SK-N-SH (cell line): ENCODE measurements around the gene SND1. TPM values are rescaled to one million over a fixed set of nuclear protein-coding genes. Genes with fewer than 3 reads are reported as not detected.

Experiments used
- CTCF ChIA-PET: fragments of 300-600, 350-600 bp; formaldehyde crosslinking; extraction: SDS; loops from one replicate; lab custom pipeline; 2021; lab: Yijun Ruan, JAX
- POLR2A ChIA-PET: fragments of 350-600 bp; sonication (Branson Sonifier 250); formaldehyde crosslinking; extraction: SDS; loops from one replicate; lab custom pipeline; 2020; ENCODE audit warnings: antibody characterized with exemption, inconsistent platforms; lab: Yijun Ruan, JAX
- DNase-seq: peaks from one replicate; pipeline ENCODE4 v3.0.0; 2012
- H2AFZ ChIP-seq: fragments of 200-600 bp; sonication (generic); 2 replicates; pipeline ENCODE4 v1.8.1; 2016; ENCODE audit warnings: antibody characterized with exemption, mild to moderate bottlenecking, low read depth
- H3F3A ChIP-seq: fragments of 200-600 bp; sonication (generic); replicated peaks from 2 replicates; pipeline ENCODE3; 2016; ENCODE audit warnings: antibody characterized with exemption, mild to moderate bottlenecking; ENCODE audit not compliant: insufficient read depth
- H3K27ac ChIP-seq, 2 experiments: fragments of 200-500 bp in 1 of 2; fragments of 200-600 bp in 1 of 2; sonication (Bioruptor generic) in 1 of 2; sonication (generic), shearing (Covaris generic) in 1 of 2; 2 replicates each; pipeline versions ENCODE4 v1.5.1 to v1.6.1; 2014 to 2016; ENCODE audit warnings: low read depth in 2 of 2, inconsistent platforms in 1 of 2, low read length in 1 of 2, mild to moderate bottlenecking in 1 of 2, mixed read lengths in 1 of 2
- H3K27me3 ChIP-seq: fragments of 200-600 bp; sonication (generic), shearing (Covaris generic); 2 replicates; pipeline ENCODE4 v1.6.1; 2016; ENCODE audit warnings: mixed run types; ENCODE audit not compliant: insufficient read depth
- H3K36me3 ChIP-seq, 2 experiments: fragments of 200-500 bp in 1 of 2; fragments of 200-600 bp in 1 of 2; sonication (Bioruptor generic) in 1 of 2; sonication (generic) in 1 of 2; replicated peaks in 1 of 2; 2 replicates each; pipeline versions ENCODE3 to v1.5.1; 2014 to 2016; ENCODE audit warnings: low read length in 1 of 2, mild to moderate bottlenecking in 1 of 2; ENCODE audit not compliant: insufficient read depth in 2 of 2, control insufficient read depth in 1 of 2
- H3K4me1 ChIP-seq, 2 experiments: fragments of 200-500 bp in 1 of 2; fragments of 200-600 bp in 1 of 2; sonication (Bioruptor generic) in 1 of 2; sonication (generic), shearing (Covaris generic) in 1 of 2; 2 replicates each; pipeline versions ENCODE4 v1.5.1 to v1.6.1; 2014 to 2016; ENCODE audit warnings: low read depth in 1 of 2, low read length in 1 of 2, mixed run types in 1 of 2; ENCODE audit not compliant: insufficient read depth in 2 of 2, control insufficient read depth in 1 of 2
- H3K4me2 ChIP-seq: fragments of 200-600 bp; sonication (generic), shearing (Covaris generic); 2 replicates; pipeline ENCODE4 v1.6.1; 2017; ENCODE audit warnings: mixed run types
- H3K4me3 ChIP-seq, 2 experiments: fragments of 200-500 bp in 1 of 2; fragments of 200-600 bp in 1 of 2; sonication (Bioruptor generic) in 1 of 2; sonication (generic), shearing (Covaris generic) in 1 of 2; 2 replicates each; pipeline versions ENCODE4 v1.5.1 to v1.8.1; 2014 to 2016; ENCODE audit warnings: low read depth in 2 of 2, inconsistent platforms in 1 of 2, low read length in 1 of 2, mild to moderate bottlenecking in 1 of 2, mixed read lengths in 1 of 2, moderate library complexity in 1 of 2
- H3K79me2 ChIP-seq: fragments of 200-600 bp; sonication (generic); 2 replicates; pipeline ENCODE4 v1.8.1; 2017; ENCODE audit warnings: mild to moderate bottlenecking; ENCODE audit not compliant: insufficient read depth
- H3K9ac ChIP-seq: fragments of 200-600 bp; sonication (generic); 2 replicates; pipeline ENCODE4 v1.6.1; 2017; ENCODE audit warnings: mixed run types
- H3K9me2 ChIP-seq: fragments of 200-600 bp; sonication (generic); 2 replicates; pipeline ENCODE4 v1.6.1; 2017; ENCODE audit warnings: mixed run types
- H3K9me3 ChIP-seq: fragments of 200-600 bp; sonication (generic); 2 replicates; pipeline ENCODE4 v1.6.1; 2017; ENCODE audit warnings: mixed run types, mild to moderate bottlenecking, moderate library complexity
- H4K20me1 ChIP-seq: fragments of 200-600 bp; sonication (generic); 2 replicates; pipeline ENCODE4 v1.6.1; 2017; ENCODE audit warnings: mild to moderate bottlenecking, mixed run types; ENCODE audit not compliant: insufficient read depth
- EP300 ChIP-seq, 2 experiments: IDR thresholded peaks; 2 replicates each; pipeline versions ENCODE4 v1.4.0 to v1.6.1; 2012; ENCODE audit warnings: borderline replicate concordance in 1 of 2, low read depth in 1 of 2, low read length in 1 of 2
- EZH2phosphoT487 ChIP-seq: fragments of 200-600 bp; sonication (generic); IDR thresholded peaks from 2 replicates; pipeline ENCODE4 v1.6.1; 2017; ENCODE audit warnings: low read depth, mixed run types, mild to moderate bottlenecking, antibody characterized with exemption, moderate library complexity, borderline replicate concordance
- FOSL2 ChIP-seq: IDR thresholded peaks from 2 replicates; pipeline ENCODE4 v1.4.0; 2012; ENCODE audit warnings: low read depth, mild to moderate bottlenecking, moderate library complexity, borderline replicate concordance
- FOXJ3 ChIP-seq: sonication (generic); formaldehyde crosslinking; IDR thresholded peaks from 2 replicates; pipeline ENCODE4 v1.5.1; 2020; ENCODE audit warnings: mild to moderate bottlenecking, missing genetic modification reagents
- FOXM1 ChIP-seq: IDR thresholded peaks from 2 replicates; pipeline ENCODE4 v1.4.0; 2012; ENCODE audit warnings: low read depth, mild to moderate bottlenecking
- GABPA ChIP-seq: IDR thresholded peaks from 2 replicates; pipeline ENCODE4 v1.4.0; 2012; ENCODE audit warnings: low read depth, mild to moderate bottlenecking
- GATA2 ChIP-seq: sonication (generic); formaldehyde crosslinking; IDR thresholded peaks from 2 replicates; pipeline ENCODE4 v1.5.0; 2020; ENCODE audit warnings: mild to moderate bottlenecking, missing genetic modification reagents
- MAX ChIP-seq: IDR thresholded peaks from 2 replicates; pipeline ENCODE4 v1.4.0; 2012; ENCODE audit warnings: low read depth
- MEF2A ChIP-seq: IDR thresholded peaks from 2 replicates; pipeline ENCODE4 v1.4.0; 2012; ENCODE audit warnings: low read depth, borderline replicate concordance
- NRF1 ChIP-seq: IDR thresholded peaks from 2 replicates; pipeline ENCODE4 v1.6.1; 2012; ENCODE audit warnings: low read depth, mild to moderate bottlenecking, low read length
- POLR2AphosphoS5 ChIP-seq: IDR thresholded peaks from 2 replicates; pipeline ENCODE4 v1.6.1; 2012; ENCODE audit warnings: low read depth, low read length
- RAD21 ChIP-seq: IDR thresholded peaks from 2 replicates; pipeline ENCODE4 v1.6.1; 2012; ENCODE audit warnings: mild to moderate bottlenecking, low read length
- RXRA ChIP-seq: IDR thresholded peaks from 2 replicates; pipeline ENCODE4 v1.4.0; 2012; ENCODE audit warnings: low read depth, mild to moderate bottlenecking, borderline replicate concordance
- SIN3A ChIP-seq: IDR thresholded peaks from 2 replicates; pipeline ENCODE4 v1.6.1; 2012; ENCODE audit warnings: low read depth, mild to moderate bottlenecking, low read length, moderate library complexity, borderline replicate concordance
- SMC3 ChIP-seq: IDR thresholded peaks from 2 replicates; pipeline ENCODE4 v1.6.1; 2012; ENCODE audit warnings: low read depth, low read length, improper control_type of control experiment
- TAF1 ChIP-seq: IDR thresholded peaks from 2 replicates; pipeline ENCODE4 v1.6.1; 2012; ENCODE audit warnings: low read depth, mild to moderate bottlenecking, low read length, moderate library complexity, borderline replicate concordance
- TCF12 ChIP-seq: IDR thresholded peaks from 2 replicates; pipeline ENCODE4 v1.4.0; 2012
- TEAD4 ChIP-seq: IDR thresholded peaks from 2 replicates; pipeline ENCODE4 v1.4.0; 2012; ENCODE audit warnings: mild to moderate bottlenecking, borderline replicate concordance; ENCODE audit not compliant: insufficient read depth
- USF1 ChIP-seq: IDR thresholded peaks from 2 replicates; pipeline ENCODE4 v1.4.0; 2012; ENCODE audit warnings: low read depth, borderline replicate concordance
- YY1 ChIP-seq: IDR thresholded peaks from 2 replicates; pipeline ENCODE4 v1.4.0; 2012; ENCODE audit warnings: low read depth, mild to moderate bottlenecking
- ZBTB33 ChIP-seq: IDR thresholded peaks from 2 replicates; pipeline ENCODE4 v1.4.0; 2012; ENCODE audit warnings: low read depth, borderline replicate concordance
- WGBS: methylation state at CpG from one replicate; pipeline ENCODE4 v1.1.6; 2017; ENCODE audit warnings: low lambda C conversion rate; 5-methylcytosine and 5-hydroxymethylcytosine counted together
- polyA plus RNA-seq, 3 experiments: library from polyadenylated mRNA; depleted of rRNA; stranded (reverse); fragments of >200 nt; gene quantifications; 2 replicates each; pipeline ENCODE4 v1.2.3, GENCODE V29; 2012
- TF ChIP-seq, protein P1 (sequence below): fragments of 150-350 bp; IDR thresholded peaks from 2 replicates; pipeline ENCODE4 v1.6.1; 2017; ENCODE audit warnings: antibody characterized with exemption, low read length, low read depth, borderline replicate concordance

Gene SND1
- polyA plus RNA-seq, 1 of the 3 experiments (the other 2 are of a cell fraction), result 165 TPM

DNA sequence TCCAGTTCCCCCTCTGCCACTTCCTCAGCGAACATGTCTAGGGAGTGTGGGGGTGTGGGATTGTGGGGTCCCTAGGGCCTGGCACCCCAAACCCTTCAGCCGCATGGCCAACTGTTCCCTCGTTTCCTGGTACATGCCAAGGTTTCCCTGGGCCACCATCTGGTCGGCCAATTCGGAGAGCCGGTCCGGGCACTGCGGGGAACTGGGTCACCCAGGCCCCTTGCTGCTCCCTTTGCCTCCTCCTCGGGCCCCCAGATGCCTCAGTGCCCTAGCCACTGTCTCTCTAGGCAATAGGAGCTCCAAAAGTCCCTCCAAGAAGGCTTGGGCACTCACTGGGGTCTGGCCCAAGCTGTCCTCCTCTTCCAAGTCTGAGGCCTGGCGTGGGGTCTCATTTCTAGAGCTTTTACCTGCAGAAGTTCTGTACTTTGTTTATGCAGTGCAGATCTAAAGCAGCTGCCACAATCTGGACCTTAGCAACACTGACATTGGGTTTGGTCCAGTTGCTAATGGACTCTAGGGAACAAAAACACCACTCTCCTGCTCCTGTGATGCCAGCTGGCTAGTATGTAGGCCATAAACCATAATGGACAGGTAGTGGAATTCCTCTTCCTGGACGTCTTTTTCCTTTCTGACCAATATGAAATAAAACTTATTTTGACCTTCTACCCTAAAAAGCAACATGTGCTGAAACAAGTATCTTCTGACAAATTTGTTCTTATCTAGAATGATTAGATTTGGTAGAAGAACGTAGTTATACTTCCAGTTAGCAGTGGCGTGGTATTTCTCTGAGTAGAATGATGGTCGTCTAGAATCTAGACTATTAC lies 206.3 kb downstream of the SND1 start:
- no peak overlapping the region for H3K9ac ChIP-seq
- POLR2A ChIA-PET, result no interaction called here

GRCh38 chr7:127858915-127859189 lies 206.9 kb downstream of the SND1 start:
- 83% methylated on average over 1 of the region's 1 CpG for WGBS
- Histone ChIP-seq H3F3A (no peaks in the 10 kb centered on the region), H4K20me1 (no peaks in the 10 kb centered on the region), H3K9me3 (no peaks in the 10 kb centered on the region), H3K4me1 (peaks cover 0 to 2% of the 10 kb centered on the region in 2 experiments; a peak in 1 of 4 replicates), H3K9ac (no peak overlapping the region), H3K9me2 (no peaks in the 10 kb centered on the region), H3K79me2 (peaks cover 31% of the 10 kb centered on the region), H3K27me3 (no peaks in the 10 kb centered on the region), H3K4me3 (no peak overlapping the region), H3K27ac (no peak overlapping the region), H2AFZ (no peak overlapping the region), H3K4me2 (no peak overlapping the region), H3K36me3 (peaks cover 0 to 7% of the 10 kb centered on the region in 2 experiments)
- no peak for DNase-seq
- ChIA-PET POLR2A (no interaction called here), CTCF (interaction anchor here (1.0 to 1.3 kb wide), 2 partner anchors 10 to 140 kb away, joined by 3 read pairs; no protein-coding TSS in a partner anchor)
- TF ChIP-seq RAD21 (no peak), EZH2phosphoT487 (no peak), FOXJ3 (CRISPR knock-in tag) (no peak), YY1 (no peak), MEF2A (no peak), EP300 (IDR thresholded peaks at IDR 0.05; ENCODE audit: borderline replicate concordance in 1 of 2, low read depth in 1 of 2, low read length in 1 of 2) (no peak), MAX (no peak), GABPA (no peak), TAF1 (no peak), SIN3A (no peak), RXRA (no peak), SMC3 (no peak), TCF12 (no peak), ZBTB33 (no peak), FOSL2 (no peak), TEAD4 (no peak), FOXM1 (no peak)
- TF ChIP-seq, protein P1, sequence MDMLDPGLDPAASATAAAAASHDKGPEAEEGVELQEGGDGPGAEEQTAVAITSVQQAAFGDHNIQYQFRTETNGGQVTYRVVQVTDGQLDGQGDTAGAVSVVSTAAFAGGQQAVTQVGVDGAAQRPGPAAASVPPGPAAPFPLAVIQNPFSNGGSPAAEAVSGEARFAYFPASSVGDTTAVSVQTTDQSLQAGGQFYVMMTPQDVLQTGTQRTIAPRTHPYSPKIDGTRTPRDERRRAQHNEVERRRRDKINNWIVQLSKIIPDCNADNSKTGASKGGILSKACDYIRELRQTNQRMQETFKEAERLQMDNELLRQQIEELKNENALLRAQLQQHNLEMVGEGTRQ, result no peak

More for the DNA sequence above, 206.3 kb downstream of the SND1 start:
- Histone ChIP-seq H3K36me3 (peaks cover 0 to 7% of the 10 kb centered on the region in 2 experiments), H3K4me1 (peaks cover 0 to 2% of the 10 kb centered on the region in 2 experiments; a peak in 1 of 4 replicates), H3K4me3 (no peak overlapping the region), H3K9me2 (no peaks in the 10 kb centered on the region), H3K4me2 (no peak overlapping the region), H3K27ac (no peak overlapping the region), H3K9me3 (no peaks in the 10 kb centered on the region), H3K27me3 (no peaks in the 10 kb centered on the region), H4K20me1 (no peaks in the 10 kb centered on the region), H3K79me2 (peaks cover 31% of the 10 kb centered on the region), H3F3A (no peaks in the 10 kb centered on the region), H2AFZ (no peak overlapping the region)
- CTCF ChIA-PET, result interaction anchor here (1.0 to 1.3 kb wide), 2 partner anchors 10 to 139 kb away, joined by 3 read pairs; no protein-coding TSS in a partner anchor
- WGBS, result 96% methylated on average over 11 of the region's 14 CpGs
- TF ChIP-seq NRF1 (no peak), RXRA (no peak), POLR2AphosphoS5 (no peak), USF1 (no peak), GATA2 (CRISPR knock-in tag) (no peak)
- DNase-seq, result no peak
